H1 (cell line): ENCODE results near the gene SEMA6A. TPM values are rescaled to one million over a fixed set of nuclear protein-coding genes. Genes with fewer than 3 reads are reported as not detected.

Experiments
- ATF2 ChIP-seq: IDR thresholded peaks from 2 replicates; pipeline ENCODE4 v1.6.1; 2012; ENCODE audit warnings: low read length, inconsistent platforms
- CBX5 ChIP-seq: fragments of 300-800, 300-1000 bp; sonication (generic); IDR thresholded peaks from 2 replicates; pipeline ENCODE4 v1.7.1; 2016; ENCODE audit warnings: antibody characterized with exemption, low read length, low read depth
- EGR1 ChIP-seq: IDR thresholded peaks from 2 replicates; pipeline ENCODE4 v1.6.1; 2011; ENCODE audit warnings: low read depth, low read length, borderline replicate concordance
- POLR2AphosphoS5 ChIP-seq: IDR thresholded peaks from 2 replicates; pipeline ENCODE4 v1.6.1; 2011; ENCODE audit warnings: low read depth, low read length
- RBBP5 ChIP-seq: IDR thresholded peaks from 2 replicates; pipeline ENCODE4 v1.7.1; 2012; ENCODE audit warnings: low read depth, mild to moderate bottlenecking, inconsistent platforms, low read length, moderate library complexity, borderline replicate concordance
- RFX5 ChIP-seq: IDR thresholded peaks from 2 replicates; pipeline ENCODE4 v1.6.1; 2011; ENCODE audit warnings: low read depth, low read length, improper control_type of control experiment, borderline replicate concordance
- ZNF274 ChIP-seq: IDR thresholded peaks from 2 replicates; pipeline ENCODE4 v1.7.0; 2012; ENCODE audit warnings: low read length, borderline replicate concordance; ENCODE audit errors: extremely low read depth
- polyA plus RNA-seq, 7 experiments: library from polyadenylated mRNA; depleted of rRNA in 3 of 7; stranded (reverse) in 5 of 7; unstranded in 2 of 7; fragments of >200 nt in 5 of 7; fragments of 200-250 nt in 2 of 7; gene quantifications; 1 replicate in 5 of 7; 2 replicates in 1 of 7; 4 replicates in 1 of 7; pipeline versions ENCODE4 v1.2.1 to v1.2.3, GENCODE V29; 2011 to 2013; ENCODE audit warnings: missing spikeins in 2 of 7, mixed read lengths in 2 of 7
- total RNA-seq: library from RNA; stranded (reverse); fragmentation: NEBNext Ultra II Directional; extraction: Animal tissue kit (Norgen Biotek cat#: 25700); gene quantifications from 2 replicates; pipeline ENCODE4 v1.2.1, GENCODE V29; 2021

Gene SEMA6A
- total and polyA plus RNA-seq, 2 of the 8 experiments (the other 6 are each of a cell fraction or from before 2014, with no cell fraction given), result 78.3 to 277 TPM

GRCh38 chr5:116421080-116421629, 153.5 kb downstream of the SEMA6A start (continued):
- TF ChIP-seq RBBP5 (no peak), POLR2AphosphoS5 (no peak), ZNF274 (no peak), RFX5 (no peak), EGR1 (no peak), CBX5 (no peak), ATF2 (no peak)
